GM12878 (cell line): ENCODE data around the gene MAPKAPK2. TPM values are rescaled to one million over a fixed set of nuclear protein-coding genes. Genes with fewer than 3 reads are reported as not detected.

Experiments used
- ATAC-seq: fragments of 200-7000 bp; cut with Tn5 transposase; 3 replicates; pipeline ENCODE4 v1.9.1; 2020; ENCODE audit warnings: mild to moderate bottlenecking, moderate library complexity
- BruUV-seq: library from RNA; stranded (reverse); fragments of 400-500 nt; replicated peaks from 2 replicates; lab custom pipeline; 2021; lab: Mats Ljungman, UMichigan
- CTCF ChIA-PET: fragments of 300-600 bp; sonication (Branson Sonifier 250); formaldehyde crosslinking; extraction: SDS; loops from one replicate; lab custom pipeline; 2021; ENCODE audit warnings: inconsistent platforms; lab: Yijun Ruan, JAX
- POLR2A ChIA-PET: fragments of 350-600 bp; formaldehyde crosslinking; extraction: SDS; loops from one replicate; lab custom pipeline; 2021; ENCODE audit warnings: inconsistent platforms; lab: Charles Lee
- RAD21 ChIA-PET: fragments of 300-600 bp; sonication (Branson Sonifier 250); formaldehyde crosslinking; loops from one replicate; lab custom pipeline; 2023; ENCODE audit warnings: antibody characterized with exemption; ENCODE audit not compliant: unreplicated experiment; lab: Charles Lee
- SMC1A ChIA-PET: fragments of 300-600 bp; sonication (Branson Sonifier 250); formaldehyde crosslinking; loops from one replicate; lab custom pipeline; 2023; ENCODE audit not compliant: unreplicated experiment, uncharacterized antibody; lab: Charles Lee
- DNase-seq: peaks from one replicate; pipeline ENCODE4 v3.0.0-alpha.2; 2011; ENCODE audit warnings: low read depth, low spot score
- FAIRE-seq: peaks from 3 replicates; lab custom pipeline; 2011; peaks lifted over from hg19 to GRCh38; lab: Jason Lieb, UNC
- H2AFZ ChIP-seq: 2 replicates; pipeline ENCODE4 v1.6.0; 2011; ENCODE audit warnings: low read depth, low read length, control low read depth; ENCODE audit not compliant: control insufficient read depth
- H3K27ac ChIP-seq: 2 replicates; pipeline ENCODE4 v1.5.1; 2011; ENCODE audit warnings: control low read depth; ENCODE audit not compliant: control insufficient read depth, insufficient read depth
- H3K27me3 ChIP-seq, 2 experiments: replicated peaks in 1 of 2; 2 replicates each; pipeline versions ENCODE4 v1.6.0 to v1.6.1; 2011; ENCODE audit warnings: low read length in 1 of 2; ENCODE audit not compliant: control insufficient read depth in 2 of 2, insufficient read depth in 2 of 2
- H3K36me3 ChIP-seq, 2 experiments: 2 replicates each; pipeline ENCODE4 v1.5.1; 2011; ENCODE audit warnings: low read length in 1 of 2; ENCODE audit not compliant: control insufficient read depth in 2 of 2, insufficient read depth in 2 of 2
- H3K4me1 ChIP-seq: 2 replicates; pipeline ENCODE4 v1.6.1; 2011; ENCODE audit warnings: mild to moderate bottlenecking, low read length, moderate library complexity, mixed read lengths; ENCODE audit not compliant: control insufficient read depth, insufficient read depth
- H3K4me2 ChIP-seq: 2 replicates; pipeline ENCODE4 v1.6.0; 2011; ENCODE audit warnings: control low read depth; ENCODE audit not compliant: control insufficient read depth, insufficient read depth
- H3K4me3 ChIP-seq: fragments of 200-600 bp; sonication (generic); 2 replicates; pipeline ENCODE4 v1.5.1; 2016
- H3K79me2 ChIP-seq: 2 replicates; pipeline ENCODE4 v1.6.0; 2011; ENCODE audit warnings: low read length; ENCODE audit not compliant: control insufficient read depth, insufficient read depth
- H3K9ac ChIP-seq: 2 replicates; pipeline ENCODE4 v1.8.0; 2011; ENCODE audit warnings: low read length, control low read depth, mixed read lengths; ENCODE audit not compliant: control insufficient read depth, insufficient read depth
- H3K9me3 ChIP-seq: replicated peaks from 3 replicates; pipeline ENCODE4 v1.5.1; 2011; ENCODE audit warnings: mild to moderate bottlenecking, low read length; ENCODE audit not compliant: control insufficient read depth, insufficient read depth
- H4K20me1 ChIP-seq: 2 replicates; pipeline ENCODE4 v1.6.0; 2011; ENCODE audit not compliant: control insufficient read depth, insufficient read depth
- BCL3 ChIP-seq: IDR thresholded peaks from 2 replicates; pipeline ENCODE4 v1.6.1; 2011; ENCODE audit warnings: borderline replicate concordance, low read depth, mild to moderate bottlenecking, moderate library complexity, low read length; ENCODE audit not compliant: insufficient read depth, poor library complexity, severe bottlenecking
- BHLHE40 ChIP-seq, 2 experiments: fragments of 450-650 bp in 1 of 2; IDR thresholded peaks; 2 replicates each; pipeline ENCODE4 v1.6.1; 2011 to 2017; ENCODE audit warnings: low read depth in 2 of 2, borderline replicate concordance in 1 of 2, improper control_type of control experiment in 1 of 2, low read length in 1 of 2, mild to moderate bottlenecking in 1 of 2
- E2F8 ChIP-seq: fragments of 450-650 bp; IDR thresholded peaks from 2 replicates; pipeline ENCODE4 v1.6.1; 2018; ENCODE audit warnings: mild to moderate bottlenecking, low read depth, moderate library complexity; ENCODE audit not compliant: partially characterized antibody
- GATAD2B ChIP-seq: fragments of 450-650 bp; conservative IDR thresholded peaks from 2 replicates; pipeline ENCODE4 v1.6.1; 2017; ENCODE audit warnings: low read depth, mild to moderate bottlenecking, moderate library complexity
- HDGF ChIP-seq: fragments of 450-650 bp; IDR thresholded peaks from 2 replicates; pipeline ENCODE4 v1.6.1; 2016; ENCODE audit warnings: antibody characterized with exemption
- IRF3 ChIP-seq: fragments of 450-650 bp; IDR thresholded peaks from 2 replicates; pipeline ENCODE4 v1.6.1; 2014; ENCODE audit warnings: mild to moderate bottlenecking
- MEF2B ChIP-seq: fragments of 450-650 bp; IDR thresholded peaks from 2 replicates; pipeline ENCODE4 v1.6.1; 2018; ENCODE audit warnings: mild to moderate bottlenecking, moderate library complexity; ENCODE audit not compliant: partially characterized antibody, poor library complexity, severe bottlenecking
- RAD21 ChIP-seq: IDR thresholded peaks from 2 replicates; pipeline ENCODE4 v1.6.1; 2011; ENCODE audit warnings: mild to moderate bottlenecking, low read depth, low read length, moderate library complexity; ENCODE audit not compliant: insufficient read depth
- SMAD1 ChIP-seq: fragments of 450-650 bp; IDR thresholded peaks from 2 replicates; pipeline ENCODE4 v1.6.1; 2018; ENCODE audit warnings: mild to moderate bottlenecking, low read depth; ENCODE audit not compliant: partially characterized antibody
- YY1 ChIP-seq: IDR thresholded peaks from 2 replicates; pipeline ENCODE4 v1.6.1; 2011; ENCODE audit warnings: low read depth, mild to moderate bottlenecking, low read length
- ZNF217 ChIP-seq: fragments of 450-650 bp; IDR thresholded peaks from 2 replicates; pipeline ENCODE4 v1.6.1; 2017; ENCODE audit warnings: antibody characterized with exemption, mild to moderate bottlenecking
- WGBS: methylation state at CpG from one replicate; pipeline ENCODE4 v1.1.6; 2016; ENCODE audit warnings: low lambda C conversion rate; ENCODE audit not compliant: insufficient replicate concordance, insufficient coverage; ENCODE audit errors: missing lambda C conversion rate; 5-methylcytosine and 5-hydroxymethylcytosine counted together
- in situ Hi-C: fragments of 300-500 bp; cut with MboI; formaldehyde crosslinking; loops from 9 replicates; pipeline ENCODE4 v1.14.3; 2018; ENCODE audit warnings: mixed read lengths
- intact Hi-C: fragments of 100-400 bp; cut with micrococcal nuclease; formaldehyde crosslinking; loops from one replicate; pipeline ENCODE4 v1.14.2; 2022; ENCODE audit not compliant: unreplicated experiment
- polyA plus RNA-seq, 11 experiments: library from polyadenylated mRNA; depleted of rRNA in 4 of 11; unstranded in 6 of 11; stranded (reverse) in 5 of 11; fragments of >200 nt; fragmentation: Nextera tagmentation in 4 of 11; fragmentation: Illumina TruSeq in 1 of 11; extraction: Ambion mirVana in 4 of 11; extraction: Trizol in 1 of 11; gene quantifications; 1 replicate in 1 of 11; 2 replicates in 10 of 11; pipeline versions ENCODE4 v1.2.1 to v1.2.3, GENCODE V29; 2011 to 2016; ENCODE audit warnings: inconsistent platforms in 2 of 11, missing spikeins in 2 of 11, low read depth in 1 of 11
- total RNA-seq, 4 experiments: library from RNA; depleted of rRNA in 3 of 4; stranded (reverse); fragments of >200 nt in 3 of 4; fragmentation: Illumina TruSeq in 1 of 4; extraction: Trizol in 1 of 4; gene quantifications; 2 replicates each; pipeline versions ENCODE4 v1.2.1 to v1.2.3, GENCODE V29; 2013 to 2021
- TF ChIP-seq, protein P1 (sequence below): fragments of 450-650 bp; IDR thresholded peaks from 2 replicates; pipeline ENCODE4 v1.6.1; 2017; ENCODE audit warnings: antibody characterized with exemption, mild to moderate bottlenecking, moderate library complexity

MAPKAPK2 gene
- total and polyA plus RNA-seq, 10 of the 15 experiments (the other 5 are each of a cell fraction or from before 2014, with no cell fraction given) = 0.72 to 92.2 (median 49.3) TPM

DNA sequence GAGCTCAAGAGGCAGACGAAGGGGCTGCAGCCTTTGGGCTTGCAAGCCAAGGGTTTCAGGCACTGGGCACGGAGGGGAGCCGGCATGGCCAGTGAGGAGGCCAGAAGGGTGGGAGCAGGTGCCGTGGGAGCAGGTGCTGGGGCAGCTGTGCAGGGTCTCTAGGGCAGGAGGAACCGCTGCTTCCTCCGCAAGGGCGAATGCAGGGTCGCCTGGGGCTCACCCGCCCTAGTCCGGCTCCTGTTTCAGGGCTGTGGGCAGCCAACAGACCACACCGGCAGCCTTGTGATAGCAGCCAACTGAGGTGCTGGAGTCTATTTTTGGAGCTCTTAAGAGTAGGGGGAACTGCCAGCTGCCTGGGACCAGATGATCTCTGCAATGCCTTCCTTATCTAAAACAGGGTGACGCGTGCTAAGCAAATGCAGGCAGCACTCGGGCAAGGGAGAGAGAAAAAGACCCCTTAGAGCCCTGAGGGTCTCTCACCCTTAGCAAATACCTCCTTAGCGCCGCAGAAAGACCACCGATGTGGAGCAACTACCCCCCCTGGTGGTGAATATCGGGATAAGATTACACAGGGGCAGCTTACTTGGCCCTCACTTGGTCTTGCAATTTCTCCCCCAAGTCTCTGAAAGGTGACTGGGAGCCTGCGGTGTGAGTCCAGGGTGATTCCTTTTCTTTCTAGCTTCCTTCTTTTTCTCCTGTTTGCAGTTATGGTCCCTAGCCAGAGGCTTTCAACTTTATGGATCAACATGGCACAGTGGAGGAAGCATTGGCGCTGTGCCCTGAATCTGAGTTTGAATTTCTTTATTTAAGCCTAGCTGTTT is 20.7 kb upstream of the MAPKAPK2 start:
- H3K4me2 ChIP-seq = peak overlapping the region; percentile 99
- H3K9me3 ChIP-seq = no peaks in the 10 kb centered on the region
- CTCF ChIA-PET = interaction anchor here (0.6 to 28.3 kb wide), 86 partner anchors 9 to 633 kb away, joined by 3 to 1150 read pairs (median 6); partner anchors contain the start of genes DYRK3, EIF2D, FCAMR and IKBKE
- FAIRE-seq (peak; percentile 65), DNase-seq (no peak), ATAC-seq (peak; percentile 94)
- peak overlapping the region; percentile 20; the same call in 1 of the 2 replicates for H3K9ac ChIP-seq
- H3K27ac ChIP-seq = no peak overlapping the region
- POLR2A ChIA-PET = interaction anchor here (0.6 to 6.4 kb wide), 21 partner anchors 9 to 208 kb away, joined by 3 to 92 read pairs (median 4); partner anchors contain the start of genes DYRK3 and EIF2D
- BruUV-seq = no TSS peak
- WGBS = 13% methylated on average over 20 of the region's 20 CpGs
- H3K4me3 ChIP-seq = peak overlapping the region; percentile 44; the same call in 1 of the 2 replicates
- no peaks in the 10 kb centered on the region for H3K27me3 ChIP-seq
- no peaks in the 10 kb centered on the region for H3K79me2 ChIP-seq
- H3K36me3 ChIP-seq = no peaks in the 10 kb centered on the region
- intact Hi-C loops (loop anchor here (1.0 to 5.0 kb wide), 4 partner anchors 30 to 172 kb away; no protein-coding TSS in a partner anchor), in situ Hi-C loops (no loop called here)
- peak overlapping the region; percentile 60 for H2AFZ ChIP-seq
- no peaks in the 10 kb centered on the region for H4K20me1 ChIP-seq
- H3K4me1 ChIP-seq = peaks cover 10% of the 10 kb centered on the region
- SMC1A ChIA-PET = interaction anchor here (0.7 to 14.7 kb wide), 51 partner anchors 10 to 318 kb away, joined by 3 to 301 read pairs (median 7); partner anchors contain the start of genes DYRK3, EIF2D, IKBKE and MAPKAPK2
- RAD21 ChIA-PET = interaction anchor here (0.6 to 6.8 kb wide), 48 partner anchors 9 to 318 kb away, joined by 3 to 207 read pairs (median 7); partner anchors contain the start of genes DYRK3, EIF2D, IL19 and MAPKAPK2
- TF ChIP-seq BCL3 (no peak), IRF3 (no peak), GATAD2B (0 out of 2 replicates have a peak, but pooled peaks have one; percentile 43), YY1 (0 out of 2 replicates have a peak, but pooled peaks have one; percentile 42), RAD21 (peak; percentile 89), BHLHE40 (IDR thresholded peaks at IDR 0.05; ENCODE audit: borderline replicate concordance in 1 of 2, low read depth in 2 of 2, low read length in 1 of 2) (peak in 1 of 2 experiments; percentile 8; a peak in 1 of 4 replicates), MEF2B (peak; percentile 86), ZNF217 (no peak), HDGF (peak; percentile 37; the same call in 1 of the 2 replicates), SMAD1 (no peak), E2F8 (no peak)
- TF ChIP-seq, protein P1, sequence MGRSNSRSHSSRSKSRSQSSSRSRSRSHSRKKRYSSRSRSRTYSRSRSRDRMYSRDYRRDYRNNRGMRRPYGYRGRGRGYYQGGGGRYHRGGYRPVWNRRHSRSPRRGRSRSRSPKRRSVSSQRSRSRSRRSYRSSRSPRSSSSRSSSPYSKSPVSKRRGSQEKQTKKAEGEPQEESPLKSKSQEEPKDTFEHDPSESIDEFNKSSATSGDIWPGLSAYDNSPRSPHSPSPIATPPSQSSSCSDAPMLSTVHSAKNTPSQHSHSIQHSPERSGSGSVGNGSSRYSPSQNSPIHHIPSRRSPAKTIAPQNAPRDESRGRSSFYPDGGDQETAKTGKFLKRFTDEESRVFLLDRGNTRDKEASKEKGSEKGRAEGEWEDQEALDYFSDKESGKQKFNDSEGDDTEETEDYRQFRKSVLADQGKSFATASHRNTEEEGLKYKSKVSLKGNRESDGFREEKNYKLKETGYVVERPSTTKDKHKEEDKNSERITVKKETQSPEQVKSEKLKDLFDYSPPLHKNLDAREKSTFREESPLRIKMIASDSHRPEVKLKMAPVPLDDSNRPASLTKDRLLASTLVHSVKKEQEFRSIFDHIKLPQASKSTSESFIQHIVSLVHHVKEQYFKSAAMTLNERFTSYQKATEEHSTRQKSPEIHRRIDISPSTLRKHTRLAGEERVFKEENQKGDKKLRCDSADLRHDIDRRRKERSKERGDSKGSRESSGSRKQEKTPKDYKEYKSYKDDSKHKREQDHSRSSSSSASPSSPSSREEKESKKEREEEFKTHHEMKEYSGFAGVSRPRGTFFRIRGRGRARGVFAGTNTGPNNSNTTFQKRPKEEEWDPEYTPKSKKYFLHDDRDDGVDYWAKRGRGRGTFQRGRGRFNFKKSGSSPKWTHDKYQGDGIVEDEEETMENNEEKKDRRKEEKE = no peak
